Gastroesophageal sphincter (tissue), 3 donors: Measurements from ENCODE around the gene ZNF296.

Experiments used
- POLR2AphosphoS5 ChIP-seq: sonication (generic); formaldehyde crosslinking; IDR thresholded peaks from one replicate; pipeline ENCODE4 v1.6.1; 2017; ENCODE audit warnings: antibody characterized with exemption
- TF ChIP-seq, protein P1 (sequence below), 4 experiments: fragments of 200-600 bp in 2 of 4; fragments of 450-650 bp in 2 of 4; sonication (generic) in 1 of 4; IDR thresholded peaks; one replicate each; pipeline ENCODE4 v1.5.1; 2017 to 2019; ENCODE audit warnings: antibody characterized with exemption in 4 of 4, mild to moderate bottlenecking in 2 of 4, moderate library complexity in 2 of 4

DNA sequence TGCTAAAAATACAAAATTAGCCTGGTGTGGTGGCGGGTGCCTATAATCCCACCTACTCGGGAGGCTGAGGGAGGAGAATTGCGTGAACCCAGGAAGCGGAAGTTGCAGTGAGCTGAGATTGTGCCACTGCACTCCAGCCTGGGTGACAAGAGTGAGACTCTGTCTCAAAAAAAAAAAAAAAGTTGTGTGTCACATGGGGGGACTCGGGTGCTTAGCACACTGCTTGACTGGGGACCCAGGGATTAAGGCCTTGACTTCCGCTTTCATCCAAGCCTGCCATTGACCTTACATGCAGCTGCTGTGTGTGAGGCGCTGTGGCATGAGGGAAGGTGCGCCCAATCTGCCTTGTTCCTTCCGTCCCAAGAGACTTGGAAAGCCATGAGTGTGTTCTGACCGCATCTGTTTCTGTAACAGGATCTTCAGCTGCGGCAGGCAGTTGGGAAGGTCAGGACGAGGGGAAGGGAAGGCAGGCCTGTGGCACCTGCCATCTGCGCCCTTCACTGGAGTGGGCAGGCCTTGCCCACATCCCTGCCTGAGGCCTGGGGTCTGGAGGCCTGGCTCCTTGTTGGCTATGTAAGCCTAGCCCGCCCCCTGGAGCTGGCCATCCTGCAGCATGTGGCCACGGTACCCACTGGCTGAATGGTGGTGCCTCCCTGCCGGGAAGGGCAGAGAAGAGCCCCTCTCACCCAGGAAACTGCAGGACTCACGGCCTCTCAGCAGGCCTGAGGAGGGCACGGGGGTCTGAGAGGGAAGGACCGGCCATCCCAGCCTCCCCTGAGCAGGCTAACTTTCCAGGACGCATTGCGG, 39.7 kb upstream of the ZNF296 start:
- TF ChIP-seq, protein P1, sequence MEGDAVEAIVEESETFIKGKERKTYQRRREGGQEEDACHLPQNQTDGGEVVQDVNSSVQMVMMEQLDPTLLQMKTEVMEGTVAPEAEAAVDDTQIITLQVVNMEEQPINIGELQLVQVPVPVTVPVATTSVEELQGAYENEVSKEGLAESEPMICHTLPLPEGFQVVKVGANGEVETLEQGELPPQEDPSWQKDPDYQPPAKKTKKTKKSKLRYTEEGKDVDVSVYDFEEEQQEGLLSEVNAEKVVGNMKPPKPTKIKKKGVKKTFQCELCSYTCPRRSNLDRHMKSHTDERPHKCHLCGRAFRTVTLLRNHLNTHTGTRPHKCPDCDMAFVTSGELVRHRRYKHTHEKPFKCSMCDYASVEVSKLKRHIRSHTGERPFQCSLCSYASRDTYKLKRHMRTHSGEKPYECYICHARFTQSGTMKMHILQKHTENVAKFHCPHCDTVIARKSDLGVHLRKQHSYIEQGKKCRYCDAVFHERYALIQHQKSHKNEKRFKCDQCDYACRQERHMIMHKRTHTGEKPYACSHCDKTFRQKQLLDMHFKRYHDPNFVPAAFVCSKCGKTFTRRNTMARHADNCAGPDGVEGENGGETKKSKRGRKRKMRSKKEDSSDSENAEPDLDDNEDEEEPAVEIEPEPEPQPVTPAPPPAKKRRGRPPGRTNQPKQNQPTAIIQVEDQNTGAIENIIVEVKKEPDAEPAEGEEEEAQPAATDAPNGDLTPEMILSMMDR (IDR thresholded peaks at IDR 0.05), result no peak
- TF ChIP-seq POLR2AphosphoS5, result no peak
